NCI-H2227 treated with DMSO at 0.1 percent for 48 hours (cell line): ENCODE data around the gene ZNF624.
A peak's percentile ranks its signal among the peaks of the same experiment; 100 is the strongest.

Source experiments
- DNase-seq: peaks from one replicate; lab custom pipeline; 2025; lab: John Stamatoyannopoulos, UW

Gene ZNF624

DNA sequence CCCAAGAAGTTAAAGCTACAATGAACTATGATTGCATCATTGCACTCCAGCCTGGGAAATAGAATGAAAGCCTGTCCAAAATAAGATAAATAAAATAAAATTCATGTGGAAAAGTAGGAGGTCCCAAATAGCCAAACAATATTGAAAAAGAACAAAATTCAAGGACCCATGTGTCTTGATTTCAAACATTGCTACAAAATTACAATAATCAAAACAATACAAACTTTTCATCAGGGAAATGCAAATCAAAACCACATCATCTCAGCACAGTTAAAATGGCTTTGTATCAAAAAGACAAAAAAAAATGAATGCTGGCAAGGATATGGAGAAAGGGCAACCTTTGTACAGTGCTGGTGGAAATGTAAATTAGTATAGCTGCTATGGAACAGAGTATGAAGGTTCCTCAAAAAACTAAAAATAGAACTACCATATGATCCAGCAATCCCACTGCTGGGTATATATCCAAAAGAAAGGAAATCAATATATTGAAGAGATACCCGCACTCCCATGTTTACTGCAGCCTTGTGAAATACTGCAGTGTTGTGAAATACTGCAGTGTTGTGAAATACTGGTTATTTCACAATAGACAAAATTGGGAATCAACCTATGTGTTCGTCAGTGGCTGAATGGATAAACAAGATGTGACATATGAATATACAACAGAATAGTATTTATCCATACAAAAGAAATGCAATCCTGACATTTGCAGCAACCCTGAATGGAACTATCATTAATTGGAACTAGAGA is 60.1 kb downstream of the ZNF624 start:
- no peak for DNase-seq

- DNase-seq = peak; percentile 90
These were observed 64.3 kb downstream of the ZNF624 start for GRCh38 chr17:16589097-16589969.

DNA sequence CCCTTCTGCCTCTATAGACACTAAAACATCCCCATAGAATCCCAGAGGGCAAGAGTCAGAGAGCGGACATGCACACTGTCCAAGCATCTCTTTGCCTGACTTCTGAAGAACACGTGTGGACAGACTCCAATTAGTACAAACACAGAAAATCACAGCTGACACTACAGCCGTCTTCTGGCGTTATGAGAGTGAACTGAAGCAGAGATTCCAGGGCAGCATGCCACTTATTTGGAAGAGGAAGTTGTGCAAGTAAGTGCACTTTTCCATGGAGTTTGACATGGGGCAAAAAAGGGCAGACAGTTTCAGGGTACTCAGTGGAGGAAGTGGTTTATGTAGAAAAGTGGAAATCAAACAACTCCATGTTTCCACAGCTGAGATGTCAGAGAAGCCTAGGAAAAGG is 67.9 kb downstream of the ZNF624 start:
- no peak for DNase-seq

GRCh38 chr17:16584273-16584995 is 69.2 kb downstream of the ZNF624 start:
- DNase-seq = peak; percentile 77

DNA sequence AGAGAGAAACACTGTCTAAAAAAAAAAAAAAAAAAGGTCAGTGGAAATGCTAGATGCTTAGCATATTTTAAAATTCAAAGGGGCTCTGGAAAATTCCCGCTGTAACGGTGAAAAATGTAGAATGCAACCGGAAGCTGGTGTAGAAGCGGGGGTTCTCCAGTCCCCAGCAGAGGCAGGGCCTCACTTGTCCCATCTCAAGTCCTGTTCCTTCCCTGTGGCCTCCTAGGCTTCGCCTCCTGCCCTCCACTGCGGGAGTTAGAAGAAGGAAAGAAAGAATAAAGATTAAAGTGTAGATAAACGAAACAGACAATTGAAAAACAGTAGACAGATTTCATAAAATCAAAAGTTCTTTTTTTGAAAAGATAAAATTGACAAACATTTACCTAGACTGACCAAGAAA is 69.9 kb downstream of the ZNF624 start:
- no peak for DNase-seq

- DNase-seq = no peak
These were observed 80.2 kb downstream of the ZNF624 start for GRCh38 chr17:16573466-16573865.
